SU-DHL-6 (cell line): Measurements from ENCODE around the gene OR5J2.
"Not testable (repeated sequence)": the region's sequence is repeated elsewhere in the genome, so short reads cannot be mapped to it uniquely, and the experiment has no call there.

Experiments
- H2AFZ ChIP-seq: fragments of 200-600 bp; sonication (generic); 2 replicates; pipeline ENCODE4 v1.6.1; 2014; ENCODE audit warnings: low read depth, mild to moderate bottlenecking, moderate library complexity, mixed read lengths, antibody characterized with exemption, low read length; ENCODE audit not compliant: severe bottlenecking
- H3F3A ChIP-seq: fragments of 200-600 bp; shearing (Covaris generic); 2 replicates; pipeline ENCODE4 v1.6.0; 2016; ENCODE audit warnings: antibody characterized with exemption, mild to moderate bottlenecking; ENCODE audit not compliant: insufficient read depth
- H3K27ac ChIP-seq: fragments of 200-600 bp; sonication (generic); 2 replicates; pipeline ENCODE4 v1.5.1; 2016; ENCODE audit warnings: low read depth, mild to moderate bottlenecking, low read length, moderate library complexity, mixed read lengths
- H3K27me3 ChIP-seq: fragments of 200-600 bp; sonication (generic), shearing (Covaris generic); 2 replicates; pipeline ENCODE4 v1.6.0; 2014; ENCODE audit warnings: mild to moderate bottlenecking, low read length
- H3K36me3 ChIP-seq: fragments of 200-600 bp; sonication (generic); 2 replicates; pipeline ENCODE4 v1.6.1; 2014; ENCODE audit warnings: mild to moderate bottlenecking, low read length, mixed read lengths
- H3K4me2 ChIP-seq: fragments of 300-600, 200-600 bp; shearing (Covaris generic), sonication (generic); 2 replicates; pipeline ENCODE4 v1.6.0; 2014; ENCODE audit warnings: low read length, low read depth, mild to moderate bottlenecking; ENCODE audit not compliant: poor library complexity, severe bottlenecking
- H3K4me3 ChIP-seq: fragments of 200-600 bp; sonication (generic); 2 replicates; pipeline ENCODE4 v1.5.1; 2014; ENCODE audit warnings: antibody characterized with exemption, low read length, mild to moderate bottlenecking, mixed read lengths; ENCODE audit not compliant: insufficient read depth, poor library complexity, severe bottlenecking
- H3K79me2 ChIP-seq: fragments of 200-600 bp; sonication (generic); 2 replicates; pipeline ENCODE4 v1.6.1; 2014; ENCODE audit warnings: mild to moderate bottlenecking, low read length, moderate library complexity; ENCODE audit not compliant: insufficient read depth
- H3K9ac ChIP-seq: fragments of 200-600 bp; sonication (generic); 2 replicates; pipeline ENCODE4 v1.7.0; 2014; ENCODE audit warnings: mild to moderate bottlenecking, low read length
- H3K9me2 ChIP-seq: fragments of 200-600 bp; sonication (generic); replicated peaks from 2 replicates; pipeline ENCODE4 v1.6.1; 2014; ENCODE audit warnings: low read length; ENCODE audit not compliant: insufficient read depth
- H3K9me3 ChIP-seq: fragments of 200-600 bp; sonication (generic); 2 replicates; pipeline ENCODE4 v1.6.1; 2014; ENCODE audit warnings: low read length, mixed read lengths; ENCODE audit not compliant: insufficient read depth
- H4K20me1 ChIP-seq: fragments of 200-600 bp; sonication (generic); 2 replicates; pipeline ENCODE4 v1.6.1; 2014; ENCODE audit warnings: low read depth, mild to moderate bottlenecking, antibody characterized with exemption, low read length, moderate library complexity, mixed read lengths
- EZH2phosphoT487 ChIP-seq: fragments of 200-600 bp; sonication (generic), shearing (Covaris generic); conservative IDR thresholded peaks from 2 replicates; pipeline ENCODE4 v1.6.1; 2018; ENCODE audit warnings: mild to moderate bottlenecking, antibody characterized with exemption, low read length, moderate library complexity, mixed read lengths

The OR5J2 gene

GRCh38 chr11:56214537-56214936 is 38.1 kb downstream of the OR5J2 start:
- Histone ChIP-seq H3K9me3 (no peaks in the 10 kb centered on the region), H3K27me3 (no peaks in the 10 kb centered on the region), H3K79me2 (no peaks in the 10 kb centered on the region), H3K4me3 (no peak overlapping the region), H3K9ac (no peak overlapping the region), H3F3A (no peaks in the 10 kb centered on the region), H3K4me2 (no peak overlapping the region), H3K27ac (no peak overlapping the region), H3K36me3 (no peaks in the 10 kb centered on the region), H2AFZ (no peak overlapping the region), H3K9me2 (no peaks in the 10 kb centered on the region), H4K20me1 (no peaks in the 10 kb centered on the region)
- TF ChIP-seq EZH2phosphoT487: no peak

GRCh38 chr11:56219735-56220134 is 43.3 kb downstream of the OR5J2 start:
- not testable (repeated sequence) for H3K4me2 ChIP-seq, H3K36me3 ChIP-seq, H3F3A ChIP-seq, H3K9me2 ChIP-seq, H3K9me3 ChIP-seq, H3K79me2 ChIP-seq, H4K20me1 ChIP-seq, H3K9ac ChIP-seq, H3K4me3 ChIP-seq, H3K27ac ChIP-seq, H2AFZ ChIP-seq, H3K27me3 ChIP-seq
